Activated CD4-positive, alpha-beta T cell treated with anti-CD3 and anti-CD28 coated beads, Interleukin-2, amount 10 ng/mL, durations not matched to agents 7 days and 5 days (primary cell): ENCODE results near the gene BRSK2. TPM values are rescaled to one million over a fixed set of nuclear protein-coding genes. Genes with fewer than 3 reads are reported as not detected.
"Not testable (repeated sequence)": the region's sequence is repeated elsewhere in the genome, so short reads cannot be mapped to it uniquely, and the experiment has no call there.

Experiments used
- CTCF ChIA-PET: fragments of 350-600 bp; sonication (Branson Sonifier 250); formaldehyde crosslinking; loops from one replicate; lab custom pipeline; 2021; ENCODE audit warnings: antibody characterized with exemption; lab: Charles Lee
- POLR2A ChIA-PET: fragments of 350-600 bp; sonication (Branson Sonifier 250); formaldehyde crosslinking; loops from one replicate; lab custom pipeline; 2021; ENCODE audit warnings: antibody characterized with exemption; lab: Charles Lee
- DNase-seq: peaks from one replicate; pipeline ENCODE4 v3.0.0-alpha.2; 2020
- H3K27ac Mint-ChIP-seq: one replicate; pipeline ENCODE4 v1.8.0; 2021; ENCODE audit warnings: mild to moderate bottlenecking, moderate library complexity, mixed read lengths
- H3K27me3 Mint-ChIP-seq: one replicate; pipeline ENCODE4 v1.8.0; 2021; ENCODE audit warnings: mixed read lengths
- H3K36me3 Mint-ChIP-seq: one replicate; pipeline ENCODE4 v1.8.0; 2021; ENCODE audit warnings: low read depth, mixed read lengths
- H3K4me1 Mint-ChIP-seq: one replicate; pipeline ENCODE4 v1.8.0; 2021; ENCODE audit warnings: mixed read lengths
- H3K4me3 Mint-ChIP-seq: one replicate; pipeline ENCODE4 v1.8.0; 2021; ENCODE audit warnings: mild to moderate bottlenecking, moderate library complexity, mixed read lengths
- H3K9me3 Mint-ChIP-seq: one replicate; pipeline ENCODE4 v1.8.0; 2021; ENCODE audit warnings: mixed read lengths
- total RNA-seq, 2 experiments: library from RNA; stranded (reverse); gene quantifications; one replicate each; pipeline ENCODE4 v1.2.3, GENCODE V29; 2021

Gene BRSK2
- total RNA-seq, 2 experiments from 2014 or later: not detected

DNA sequence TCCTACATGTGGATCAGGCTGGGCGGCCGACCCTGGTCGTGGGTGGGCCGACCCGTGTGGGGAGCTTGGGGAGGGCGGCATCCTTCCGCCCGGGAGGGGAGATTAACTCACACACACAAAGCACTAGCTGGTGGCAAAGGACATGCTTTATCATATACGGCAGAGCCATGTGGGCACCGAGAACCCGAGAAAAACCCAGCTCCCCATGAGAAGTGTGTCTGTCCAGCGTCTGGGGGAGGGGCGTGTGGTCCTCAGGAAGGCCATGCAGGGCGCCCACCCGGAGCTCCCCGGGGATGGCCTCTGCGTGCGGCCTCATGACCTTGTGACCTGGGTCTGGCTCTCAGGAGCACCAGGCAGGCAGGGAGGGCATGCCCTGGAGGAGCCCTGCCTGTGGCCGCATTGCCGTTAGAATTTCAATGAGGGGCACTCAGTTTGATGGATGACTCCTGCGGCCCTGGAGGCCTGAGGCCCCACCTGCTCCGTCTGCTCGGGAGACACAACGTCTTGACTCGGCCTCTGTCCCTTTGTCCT, 40.9 kb upstream of the BRSK2 start:
- no peaks in the 10 kb centered on the region for H3K4me1 Mint-ChIP-seq
- no peak overlapping the region for H3K27ac Mint-ChIP-seq
- no peak overlapping the region for H3K4me3 Mint-ChIP-seq
- H3K9me3 Mint-ChIP-seq: no peaks in the 10 kb centered on the region
- ChIA-PET POLR2A (no interaction called here), CTCF (no interaction called here)
- no peaks in the 10 kb centered on the region for H3K36me3 Mint-ChIP-seq
- no peaks in the 10 kb centered on the region for H3K27me3 Mint-ChIP-seq
- DNase-seq: no peak

GRCh38 chr11:1349327-1350041, 40.2 kb upstream of the BRSK2 start:
- no peaks in the 10 kb centered on the region for H3K9me3 Mint-ChIP-seq
- H3K36me3 Mint-ChIP-seq: no peaks in the 10 kb centered on the region
- no peak overlapping the region for H3K4me3 Mint-ChIP-seq
- POLR2A ChIA-PET: no interaction called here
- H3K27me3 Mint-ChIP-seq: no peaks in the 10 kb centered on the region
- CTCF ChIA-PET: no interaction called here
- DNase-seq: no peak
- H3K27ac Mint-ChIP-seq: no peak overlapping the region
- no peaks in the 10 kb centered on the region for H3K4me1 Mint-ChIP-seq

GRCh38 chr11:1350086-1350725, 39.5 kb upstream of the BRSK2 start:
- Mint-ChIP-seq H3K4me3 (no peak overlapping the region), H3K36me3 (no peaks in the 10 kb centered on the region), H3K9me3 (no peaks in the 10 kb centered on the region), H3K4me1 (no peaks in the 10 kb centered on the region), H3K27me3 (no peaks in the 10 kb centered on the region), H3K27ac (no peak overlapping the region)
- POLR2A ChIA-PET: no interaction called here
- DNase-seq: no peak
- CTCF ChIA-PET: no interaction called here

DNA sequence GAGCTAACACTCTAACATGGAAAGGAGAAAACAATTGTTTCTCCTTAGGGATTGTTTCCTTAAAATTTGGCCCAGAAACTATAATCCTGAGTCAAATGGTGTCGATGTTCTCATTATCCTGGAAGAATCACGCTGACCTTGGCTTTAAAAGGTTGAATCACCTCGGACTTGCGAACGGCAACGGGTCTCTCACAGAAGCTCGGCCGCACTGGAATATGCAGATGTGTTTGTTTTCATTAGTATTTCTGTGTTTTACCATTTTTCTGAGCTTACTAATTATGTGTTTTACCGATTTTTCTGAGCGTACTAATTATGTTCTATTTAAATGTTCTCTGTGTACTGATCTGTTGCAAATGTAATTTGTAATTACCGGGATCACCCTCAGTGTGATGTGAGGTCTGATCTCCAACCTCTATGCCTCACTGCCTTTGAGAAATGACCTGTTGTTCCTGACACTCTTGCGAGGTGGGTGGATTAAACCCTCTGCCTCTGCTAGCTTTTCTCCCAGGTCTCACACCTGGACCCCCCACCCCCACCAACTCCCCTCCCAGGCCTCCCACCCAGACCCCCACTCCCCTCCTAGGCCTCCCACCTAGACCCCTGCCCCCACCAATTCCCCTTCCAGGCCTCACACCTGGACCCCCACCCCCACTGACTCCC, 38.3 kb upstream of the BRSK2 start:
- Mint-ChIP-seq H3K9me3 (no peaks in the 10 kb centered on the region), H3K4me1 (no peaks in the 10 kb centered on the region), H3K27me3 (peaks cover 4% of the 10 kb centered on the region), H3K4me3 (no peak overlapping the region), H3K36me3 (no peaks in the 10 kb centered on the region), H3K27ac (no peak overlapping the region)
- CTCF ChIA-PET: no interaction called here
- DNase-seq: no peak
- POLR2A ChIA-PET: no interaction called here

DNA sequence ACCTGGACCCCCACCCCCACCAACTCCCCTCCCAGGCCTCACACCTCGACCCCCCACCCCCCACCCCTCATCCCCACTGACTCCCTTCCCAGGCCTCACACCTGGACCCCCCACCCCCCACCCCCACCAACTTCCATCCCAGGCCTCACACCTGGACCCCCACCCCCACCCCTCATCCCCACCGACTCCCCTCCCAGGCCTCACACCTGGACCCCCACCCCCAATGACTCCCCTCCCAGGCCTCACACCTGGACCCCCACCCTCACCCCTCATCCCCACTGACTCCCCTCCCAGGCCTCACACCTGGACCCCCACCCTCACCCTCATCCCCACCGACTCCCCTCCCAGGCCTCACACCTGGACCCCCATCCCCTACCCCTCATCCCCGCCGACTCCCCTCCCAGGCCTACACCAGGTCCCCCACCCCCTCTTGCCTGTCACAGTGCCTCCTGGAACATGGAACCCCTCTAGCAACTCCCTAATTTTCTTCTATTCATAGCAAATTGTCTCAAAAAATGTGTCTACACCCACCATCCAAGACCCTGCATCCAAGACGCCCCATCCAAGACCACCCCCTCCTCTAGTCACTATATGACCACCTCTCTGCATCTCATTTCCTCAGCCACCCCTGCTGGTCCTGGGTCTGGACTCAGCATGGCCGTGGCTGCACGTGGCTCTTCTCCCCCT, 36.9 kb upstream of the BRSK2 start:
- ChIA-PET POLR2A (no interaction called here), CTCF (no interaction called here)
- no peaks in the 10 kb centered on the region for H3K4me1 Mint-ChIP-seq
- DNase-seq: no peak
- H3K27me3 Mint-ChIP-seq: peaks cover 5% of the 10 kb centered on the region
- no peak overlapping the region for H3K4me3 Mint-ChIP-seq
- no peaks in the 10 kb centered on the region for H3K36me3 Mint-ChIP-seq
- peak overlapping the region; percentile 54 for H3K27ac Mint-ChIP-seq
- no peaks in the 10 kb centered on the region for H3K9me3 Mint-ChIP-seq

DNA sequence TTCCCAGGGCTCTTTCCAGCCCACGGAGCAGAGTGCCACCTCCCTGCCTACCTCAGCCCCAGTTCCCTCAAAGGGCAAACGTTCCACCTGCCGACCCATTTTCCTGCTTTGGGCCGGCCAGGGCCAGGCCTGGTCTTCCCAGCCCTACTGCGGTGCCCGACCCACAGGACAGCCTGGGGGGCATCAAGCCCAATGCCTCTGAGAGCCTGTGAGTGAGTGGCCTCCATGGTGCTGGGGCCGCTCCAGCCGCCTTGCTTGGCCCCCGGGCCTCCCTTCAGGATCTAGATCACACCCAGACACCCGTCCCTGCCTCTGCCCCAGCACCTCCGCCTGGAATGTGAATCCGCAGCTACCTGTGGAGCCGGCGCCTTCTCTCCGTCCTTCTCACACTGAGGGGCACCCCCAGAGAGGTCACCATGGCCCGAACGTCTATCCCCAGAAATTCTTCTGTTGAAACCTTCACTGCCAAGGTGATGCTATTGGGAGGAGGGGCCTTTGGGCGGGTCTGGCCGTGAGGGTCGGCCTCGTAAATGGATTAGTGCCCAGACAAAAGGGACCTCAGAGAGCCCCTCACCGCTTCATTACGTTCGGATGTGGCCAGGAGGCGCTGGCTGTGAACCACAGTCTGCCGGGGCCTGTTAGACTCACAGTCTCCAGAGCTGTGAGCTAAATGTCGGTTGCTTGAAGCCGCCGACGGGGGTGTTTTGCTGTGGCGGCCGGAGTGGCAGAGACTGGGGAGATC, 36.2 kb upstream of the BRSK2 start:
- H3K36me3 Mint-ChIP-seq: no peaks in the 10 kb centered on the region
- ChIA-PET CTCF (no interaction called here), POLR2A (no interaction called here)
- no peaks in the 10 kb centered on the region for H3K9me3 Mint-ChIP-seq
- no peaks in the 10 kb centered on the region for H3K4me1 Mint-ChIP-seq
- peaks cover 5% of the 10 kb centered on the region for H3K27me3 Mint-ChIP-seq
- no peak for DNase-seq
- peak overlapping the region; percentile 54 for H3K27ac Mint-ChIP-seq
- H3K4me3 Mint-ChIP-seq: no peak overlapping the region

- no peaks in the 10 kb centered on the region for H3K9me3 Mint-ChIP-seq
- peaks cover 5% of the 10 kb centered on the region for H3K27me3 Mint-ChIP-seq
- ChIA-PET POLR2A (no interaction called here), CTCF (no interaction called here)
- H3K4me1 Mint-ChIP-seq: no peaks in the 10 kb centered on the region
- no peaks in the 10 kb centered on the region for H3K36me3 Mint-ChIP-seq
- no peak overlapping the region for H3K4me3 Mint-ChIP-seq
- H3K27ac Mint-ChIP-seq: no peak overlapping the region
- no peak for DNase-seq
Observed at GRCh38 chr11:1354125-1354938, 35.4 kb upstream of the BRSK2 start.

GRCh38 chr11:1356007-1356435, 33.7 kb upstream of the BRSK2 start:
- no peak overlapping the region for H3K4me3 Mint-ChIP-seq
- ChIA-PET CTCF (no interaction called here), POLR2A (no interaction called here)
- H3K27me3 Mint-ChIP-seq: peaks cover 5% of the 10 kb centered on the region
- no peaks in the 10 kb centered on the region for H3K9me3 Mint-ChIP-seq
- H3K27ac Mint-ChIP-seq: no peak overlapping the region
- DNase-seq: no peak
- H3K36me3 Mint-ChIP-seq: no peaks in the 10 kb centered on the region
- no peaks in the 10 kb centered on the region for H3K4me1 Mint-ChIP-seq

- DNase-seq: no peak
- Mint-ChIP-seq H3K4me1 (no peaks in the 10 kb centered on the region), H3K27me3 (peaks cover 5% of the 10 kb centered on the region), H3K4me3 (no peak overlapping the region), H3K27ac (no peak overlapping the region), H3K9me3 (no peaks in the 10 kb centered on the region), H3K36me3 (no peaks in the 10 kb centered on the region)
- POLR2A ChIA-PET: no interaction called here
- CTCF ChIA-PET: no interaction called here
Observed at GRCh38 chr11:1356478-1356960, 33.2 kb upstream of the BRSK2 start.

GRCh38 chr11:1358286-1358685, 31.4 kb upstream of the BRSK2 start:
- CTCF ChIA-PET: no interaction called here

GRCh38 chr11:1358931-1359330, 30.8 kb upstream of the BRSK2 start:
- H3K9me3 Mint-ChIP-seq, POLR2A ChIA-PET, CTCF ChIA-PET, H3K4me3 Mint-ChIP-seq, H3K27me3 Mint-ChIP-seq, DNase-seq, H3K36me3 Mint-ChIP-seq, H3K27ac Mint-ChIP-seq, H3K4me1 Mint-ChIP-seq: not testable (repeated sequence)

More at GRCh38 chr11:1358286-1358685, 31.4 kb upstream of the BRSK2 start:
- Mint-ChIP-seq H3K36me3 (no peaks in the 10 kb centered on the region), H3K4me3 (no peak overlapping the region), H3K27ac (no peak overlapping the region), H3K4me1 (no peaks in the 10 kb centered on the region), H3K9me3 (no peaks in the 10 kb centered on the region), H3K27me3 (peaks cover 5% of the 10 kb centered on the region)
- DNase-seq: no peak
- POLR2A ChIA-PET: no interaction called here

GRCh38 chr11:1359556-1359955, 30.2 kb upstream of the BRSK2 start:
- ChIA-PET POLR2A (no interaction called here), CTCF (no interaction called here)
- Mint-ChIP-seq H3K9me3 (no peaks in the 10 kb centered on the region), H3K4me1 (no peaks in the 10 kb centered on the region), H3K27ac (no peak overlapping the region), H3K27me3 (peaks cover 5% of the 10 kb centered on the region), H3K36me3 (no peaks in the 10 kb centered on the region), H3K4me3 (no peak overlapping the region)
- DNase-seq: no peak
